Mammary epithelial cell (primary cell): ENCODE data around the gene ZBP1.

Source experiments
- CTCF ChIP-seq, 2 donors: IDR thresholded peaks in 1 of 2; conservative IDR thresholded peaks in 1 of 2; 2 replicates each; pipeline ENCODE4 v1.5.1; 2011 to 2012; ENCODE audit warnings: inconsistent platforms in 2 of 2, low read length in 2 of 2, mild to moderate bottlenecking in 2 of 2, control low read depth in 1 of 2, low read depth in 1 of 2; ENCODE audit not compliant: insufficient read depth in 1 of 2; ENCODE audit errors: extremely low read depth in 1 of 2
- EZH2 ChIP-seq: IDR thresholded peaks from 2 replicates; pipeline ENCODE4 v1.6.1; 2012; ENCODE audit warnings: low read length, inconsistent platforms, borderline replicate concordance

GRCh38 chr20:57625978-57626377 lies 5.8 kb upstream of the ZBP1 start:
- TF ChIP-seq CTCF (conservative IDR thresholded peaks at IDR 0.05 in 1 of 2, IDR thresholded peaks at IDR 0.05 in 1 of 2; ENCODE audit: extremely low read depth in 1 of 2, insufficient read depth in 1 of 2, low read depth in 1 of 2, low read length in 2 of 2) (no peak), EZH2 (no peak)
